Adrenal gland (tissue), 5 donors: ENCODE results near the gene RPIA.

ENCODE experiments used
- CTCF ChIP-seq, 6 experiments: fragments of 450-650 bp in 4 of 6; fragments of 200-600 bp in 2 of 6; sonication (generic) in 1 of 6; IDR thresholded peaks; 1 replicate in 5 of 6; 2 replicates in 1 of 6; pipeline versions ENCODE4 v1.5.1 to v1.8.0; 2016 to 2021; ENCODE audit warnings: antibody characterized with exemption in 6 of 6, mild to moderate bottlenecking in 2 of 6, moderate library complexity in 1 of 6
- POLR2A ChIP-seq, 2 donors: fragments of 450-650 bp; IDR thresholded peaks; one replicate each; pipeline ENCODE4 v1.6.1; 2017; ENCODE audit warnings: antibody characterized with exemption in 2 of 2, mild to moderate bottlenecking in 2 of 2, moderate library complexity in 1 of 2
- donor health status: DM: no; HTN: no; CAD: no.

GRCh38 chr2:88696611-88697010 lies 5.1 kb downstream of the RPIA start:
- TF ChIP-seq CTCF (IDR thresholded peaks at IDR 0.05), result no peak
- no peak for TF ChIP-seq POLR2A (IDR thresholded peaks at IDR 0.05)
